ENCODE data around the gene KRTAP5-2. TPM values are rescaled to one million over a fixed set of nuclear protein-coding genes. Genes with fewer than 3 reads are reported as not detected.

Gene KRTAP5-2
- total and polyA plus RNA-seq, 2 of the 8 experiments (the other 6 are each of a cell fraction or from before 2014, with no cell fraction given): not detected

DNA sequence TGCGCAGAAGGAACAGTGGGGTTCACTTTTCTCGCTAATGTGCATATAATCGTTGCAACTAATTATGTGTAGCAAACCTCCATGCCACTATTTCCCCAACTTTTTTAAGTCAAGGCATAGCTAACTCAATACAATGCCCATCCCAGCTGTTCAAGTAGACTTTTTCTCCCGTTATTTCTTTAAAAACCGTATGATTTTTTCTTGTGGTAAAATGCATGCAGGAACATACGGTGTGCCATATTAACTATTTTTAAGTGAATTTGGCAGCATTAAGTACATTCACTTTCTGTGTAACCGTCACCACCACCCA is 23.2 kb downstream of the KRTAP5-2 start:
- Histone ChIP-seq H3K23me2 (ENCODE audit: low read depth, low read length) (no peaks in the 10 kb centered on the region; the same call in 1 of the 2 replicates), H3K9me3 (ENCODE audit: insufficient read depth in 2 of 2, low read depth in 1 of 2, low read length in 1 of 2) (peaks cover 0 to 6% of the 10 kb centered on the region in 2 experiments; a peak in 2 of 4 replicates), H3K23ac (ENCODE audit: insufficient read length) (no peak overlapping the region), H3K4me2 (ENCODE audit: insufficient read depth in 1 of 2, low read depth in 2 of 2, low read length in 2 of 2) (peak overlapping the region in 1 of 2 experiments; percentile 79; a peak in 2 of 4 replicates), H2AFZ (ENCODE audit: low read length) (no peak overlapping the region), H3K18ac (ENCODE audit: extremely low read depth, low read length) (no peak overlapping the region), H2AK5ac (ENCODE audit: low read depth, low read length) (no peak overlapping the region), H3K9ac (replicated peaks in 1 of 4; ENCODE audit: extremely low read depth in 1 of 4, low read depth in 3 of 4, low read length in 3 of 4) (no peak overlapping the region), H2BK15ac (ENCODE audit: low read length) (no peak overlapping the region), H2BK5ac (ENCODE audit: low read depth, low read length) (no peak overlapping the region), H3K4me1 (replicated peaks in 1 of 4; ENCODE audit: control insufficient read depth in 3 of 4, insufficient read depth in 4 of 4, low read length in 3 of 4) (peaks cover 0 to 25% (median 13%) of the 10 kb centered on the region in 4 experiments; a peak in 6 of 7 replicates), H3K79me2 (ENCODE audit: control insufficient read depth in 1 of 2, insufficient read depth in 2 of 2, low read length in 2 of 2) (no peaks in the 10 kb centered on the region), H3K36me3 (ENCODE audit: control insufficient read depth in 2 of 4, insufficient read depth in 4 of 4, low read length in 3 of 4) (no peaks in the 10 kb centered on the region), H4K91ac (replicated peaks; ENCODE audit: insufficient read length, low read length) (no peak overlapping the region), H2BK20ac (ENCODE audit: low read length) (no peak overlapping the region), H2BK12ac (ENCODE audit: low read depth, low read length) (no peak overlapping the region), H3K27ac (ENCODE audit: low read depth, low read length) (no peak overlapping the region), H4K5ac (ENCODE audit: insufficient read length, low read depth, low read length) (no peak overlapping the region), H4K8ac (ENCODE audit: extremely low read depth, insufficient read depth, low read length) (no peak overlapping the region), H3K14ac (ENCODE audit: insufficient read length) (no peak overlapping the region), H3K56ac (replicated peaks; ENCODE audit: insufficient read length, low read depth, low read length) (no peak overlapping the region), H3K4me3 (ENCODE audit: extremely low read depth in 1 of 4, insufficient read depth in 2 of 4, low read depth in 3 of 4, low read length in 4 of 4) (no peak overlapping the region), H3K4ac (replicated peaks; ENCODE audit: insufficient read length, low read depth, low read length) (no peak overlapping the region), H4K20me1 (replicated peaks in 1 of 2; ENCODE audit: control insufficient read depth in 1 of 2, insufficient read depth in 2 of 2, low read length in 2 of 2) (peaks cover 2 to 10% of the 10 kb centered on the region in 2 experiments), H2BK120ac (replicated peaks; ENCODE audit: low read depth, low read length) (no peak overlapping the region), H3K27me3 (replicated peaks in 1 of 4; ENCODE audit: control insufficient read depth in 3 of 4, extremely low read depth in 1 of 4, insufficient read depth in 3 of 4, low read length in 3 of 4) (peaks cover 18 to 44% (median 42%) of the 10 kb centered on the region in 4 experiments), H3K79me1 (ENCODE audit: low read depth, low read length) (no peaks in the 10 kb centered on the region)
- DNase-seq (ENCODE audit: low read depth in 1 of 2, low spot score in 2 of 2) (no peak), FAIRE-seq (no peak)
- WGBS, 2 experiments (ENCODE audit: extremely low coverage in 1 of 2, insufficient coverage in 1 of 2, insufficient read length in 1 of 2, insufficient replicate concordance in 2 of 2, low coverage in 1 of 2, low lambda C conversion rate in 2 of 2, missing lambda C conversion rate in 1 of 2): 39% methylated on average over 7 of the region's 7 CpGs; no CpG with 5 or more reads in 1 of the 2 experiments
- POLR2A ChIA-PET (ENCODE audit: partially characterized antibody): interaction anchor here (1.3 to 2.6 kb wide), 3 partner anchors 17 to 27 kb away, joined by 6 to 34 read pairs (median 6); no protein-coding TSS in a partner anchor
- CTCF ChIA-PET (ENCODE audit: partially characterized antibody): interaction anchor here (0.6 to 8.2 kb wide), 34 partner anchors 9 to 525 kb away, joined by 3 to 144 read pairs (median 4); partner anchors contain the start of genes KRTAP5-1, KRTAP5-2, KRTAP5-5 and SYT8
- TF ChIP-seq JUN (IDR thresholded peaks at IDR 0.05; ENCODE audit: low read depth, low read length): no peak
- no peak for TF ChIP-seq NRF1 (IDR thresholded peaks at IDR 0.05; ENCODE audit: low read depth, low read length)
- no peak for TF ChIP-seq RBBP5 (IDR thresholded peaks at IDR 0.05; ENCODE audit: borderline replicate concordance, low read depth, low read length)
- TF ChIP-seq SP2 (IDR thresholded peaks at IDR 0.05; ENCODE audit: low read length): no peak
- TF ChIP-seq PHF8 (conservative IDR thresholded peaks at IDR 0.05; ENCODE audit: low read depth, low read length): no peak
- TF ChIP-seq SAP30 (IDR thresholded peaks at IDR 0.05; ENCODE audit: insufficient read depth, insufficient replicate concordance, low read length): no peak
- no peak for TF ChIP-seq SIRT6 (IDR thresholded peaks at IDR 0.05; ENCODE audit: low read length)

Data from H1 (cell line).